Endothelial cell of umbilical vein (primary cell): ENCODE measurements around the gene ACER2. TPM values are rescaled to one million over a fixed set of nuclear protein-coding genes. Genes with fewer than 3 reads are reported as not detected.
A peak's percentile ranks its signal among the peaks of the same experiment; 100 is the strongest.

Experiments used
- BruUV-seq: library from RNA; stranded (reverse); fragments of 400-500 nt; replicated peaks from 2 replicates; lab custom pipeline; 2021; lab: Mats Ljungman, UMichigan
- CTCF ChIA-PET: fragments of 300-600, 350-600 bp; sonication (Branson Sonifier 250); formaldehyde crosslinking; loops from one replicate; lab custom pipeline; 2021; ENCODE audit warnings: antibody characterized with exemption, inconsistent platforms; lab: Charles Lee
- POLR2A ChIA-PET: fragments of 300-600, 350-600 bp; sonication (Branson Sonifier 250); formaldehyde crosslinking; loops from one replicate; lab custom pipeline; 2021; ENCODE audit warnings: antibody characterized with exemption, inconsistent platforms; lab: Charles Lee
- DNase-seq: peaks from one replicate; pipeline ENCODE4 v3.0.0-alpha.2; 2011; ENCODE audit warnings: low read depth, low spot score
- FAIRE-seq: peaks from 2 replicates; lab custom pipeline; 2011; peaks lifted over from hg19 to GRCh38; lab: Jason Lieb, UNC
- H2AFZ ChIP-seq: 2 replicates; pipeline ENCODE4 v1.6.0; 2012; ENCODE audit warnings: low read depth, low read length, control low read depth, inconsistent platforms
- H3K27ac ChIP-seq: 2 replicates; pipeline ENCODE4 v1.5.1; 2011; ENCODE audit warnings: low read depth, mild to moderate bottlenecking, control low read depth, low read length, moderate library complexity; ENCODE audit not compliant: insufficient read depth
- H3K27me3 ChIP-seq, 2 experiments: 2 replicates each; pipeline versions ENCODE4 v1.6.0 to v1.6.1; 2011; ENCODE audit warnings: low read length in 2 of 2, mixed read lengths in 1 of 2; ENCODE audit not compliant: control insufficient read depth in 2 of 2, insufficient read depth in 2 of 2
- H3K36me3 ChIP-seq, 2 experiments: 2 replicates in 1 of 2; 3 replicates in 1 of 2; pipeline ENCODE4 v1.5.1; 2011; ENCODE audit warnings: low read length in 2 of 2, mild to moderate bottlenecking in 1 of 2, moderate library complexity in 1 of 2; ENCODE audit not compliant: control insufficient read depth in 2 of 2, insufficient read depth in 2 of 2; ENCODE audit errors: extremely low read depth in 1 of 2
- H3K4me1 ChIP-seq: 3 replicates; pipeline ENCODE4 v1.5.1; 2011; ENCODE audit warnings: mild to moderate bottlenecking, low read length; ENCODE audit not compliant: control insufficient read depth, insufficient read depth; ENCODE audit errors: extremely low read depth
- H3K4me2 ChIP-seq: 2 replicates; pipeline ENCODE4 v1.6.1; 2011; ENCODE audit warnings: low read length, control low read depth, mixed read lengths; ENCODE audit not compliant: insufficient read depth
- H3K4me3 ChIP-seq, 3 experiments: fragments of 200-600 bp in 1 of 3; sonication (generic), shearing (Covaris generic) in 1 of 3; replicated peaks in 1 of 3; 2 replicates each; pipeline ENCODE4 v1.5.1; 2011 to 2016; ENCODE audit warnings: control low read depth in 3 of 3, low read length in 3 of 3, mild to moderate bottlenecking in 2 of 3, inconsistent platforms in 1 of 3, low read depth in 1 of 3, moderate library complexity in 1 of 3; ENCODE audit not compliant: insufficient read depth in 1 of 3
- H3K79me2 ChIP-seq: 2 replicates; pipeline ENCODE4 v1.6.0; 2012; ENCODE audit warnings: low read length, inconsistent platforms; ENCODE audit not compliant: control insufficient read depth, insufficient read depth
- H3K9ac ChIP-seq: replicated peaks from 2 replicates; pipeline ENCODE3; 2011; ENCODE audit warnings: low read length, control low read depth; ENCODE audit not compliant: insufficient read depth; ENCODE audit errors: extremely low read depth
- H3K9me1 ChIP-seq: replicated peaks from 3 replicates; pipeline ENCODE4 v1.6.0; 2011; ENCODE audit warnings: mild to moderate bottlenecking, low read length; ENCODE audit not compliant: control insufficient read depth, insufficient read depth; ENCODE audit errors: extremely low read depth
- H3K9me3 ChIP-seq: replicated peaks from 2 replicates; pipeline ENCODE4 v1.5.1; 2012; ENCODE audit warnings: low read length, inconsistent platforms; ENCODE audit not compliant: control insufficient read depth, insufficient read depth
- H4K20me1 ChIP-seq: replicated peaks from 2 replicates; pipeline ENCODE3; 2011; ENCODE audit warnings: mild to moderate bottlenecking, low read length; ENCODE audit not compliant: control insufficient read depth, insufficient read depth; ENCODE audit errors: extremely low read depth
- CTCF ChIP-seq, 2 donors: IDR thresholded peaks; 1 replicate in 1 of 2; 2 replicates in 1 of 2; pipeline ENCODE4 v1.5.1; 2011; ENCODE audit warnings: low read length in 2 of 2, mild to moderate bottlenecking in 2 of 2, moderate library complexity in 2 of 2, control low read depth in 1 of 2, inconsistent platforms in 1 of 2, low read depth in 1 of 2; ENCODE audit not compliant: insufficient read depth in 1 of 2; ENCODE audit errors: extremely low read depth in 1 of 2
- EZH2 ChIP-seq: IDR thresholded peaks from 2 replicates; pipeline ENCODE4 v1.6.1; 2012; ENCODE audit warnings: borderline replicate concordance, low read depth, mild to moderate bottlenecking, moderate library complexity, low read length, inconsistent platforms; ENCODE audit not compliant: severe bottlenecking
- FOS ChIP-seq: IDR thresholded peaks from 2 replicates; pipeline ENCODE4 v1.6.1; 2011; ENCODE audit warnings: mild to moderate bottlenecking, low read length, moderate library complexity, borderline replicate concordance; ENCODE audit not compliant: insufficient read depth
- GATA2 ChIP-seq: IDR thresholded peaks from 2 replicates; pipeline ENCODE4 v1.7.0; 2011; ENCODE audit warnings: low read depth, mild to moderate bottlenecking, moderate library complexity, mixed read lengths, low read length; ENCODE audit not compliant: insufficient read length, insufficient read depth
- JUN ChIP-seq: IDR thresholded peaks from 2 replicates; pipeline ENCODE4 v1.6.1; 2011; ENCODE audit warnings: borderline replicate concordance, low read depth; ENCODE audit not compliant: insufficient read length, insufficient read depth
- MAX ChIP-seq: IDR thresholded peaks from 2 replicates; pipeline ENCODE4 v1.6.1; 2011; ENCODE audit not compliant: insufficient read depth, insufficient read length
- MYC ChIP-seq: IDR thresholded peaks from one replicate; pipeline ENCODE4 v1.6.1; 2011; ENCODE audit warnings: mild to moderate bottlenecking, low read depth, low read length
- POLR2A ChIP-seq: IDR thresholded peaks from 2 replicates; pipeline ENCODE4 v1.6.1; 2012; ENCODE audit warnings: low read depth, mild to moderate bottlenecking, control low read depth, low read length
- POLR2AphosphoS5 ChIP-seq: IDR thresholded peaks from 2 replicates; pipeline ENCODE4 v1.6.1; 2012; ENCODE audit warnings: low read depth, mild to moderate bottlenecking, control low read depth, low read length, moderate library complexity; ENCODE audit not compliant: insufficient read depth
- dilution Hi-C: fragments of 300-500 bp; cut with MboI; formaldehyde crosslinking; loops from one replicate; pipeline ENCODE4 v1.15.0; 2019; ENCODE audit warnings: low sequenced_read_pairs; ENCODE audit not compliant: extremely low pct_ligation_motif_present
- intact Hi-C: fragments of 100-400 bp; cut with micrococcal nuclease; formaldehyde crosslinking; loops from one replicate; pipeline ENCODE4 v1.10.0; 2022
- polyA plus RNA-seq, 4 experiments: library from polyadenylated mRNA; depleted of rRNA in 3 of 4; stranded (reverse) in 3 of 4; unstranded in 1 of 4; fragments of >200 nt; gene quantifications; 2 replicates each; pipeline versions ENCODE4 v1.2.1 to v1.2.3, GENCODE V29; 2011 to 2012; ENCODE audit warnings: missing spikeins in 1 of 4
- total RNA-seq: library from RNA; stranded (reverse); gene quantifications from 2 replicates; pipeline ENCODE4 v1.2.3, GENCODE V29; 2021

ACER2 gene
- total and polyA plus RNA-seq, 2 donors (not counting 3 experiments of a cell fraction or from before 2014, with no cell fraction given): 5.2 to 7.3 TPM

GRCh38 chr9:19410195-19410503, 1.3 kb downstream of the ACER2 start:
- no peaks in the 10 kb centered on the region for H4K20me1 ChIP-seq
- H3K9me3 ChIP-seq: no peaks in the 10 kb centered on the region
- H2AFZ ChIP-seq: no peak overlapping the region
- H3K4me1 ChIP-seq: peaks cover 21% of the 10 kb centered on the region
- DNase-seq (no peak), FAIRE-seq (no peak)
- H3K9ac ChIP-seq: no peak overlapping the region
- TF ChIP-seq CTCF (IDR thresholded peaks at IDR 0.05; ENCODE audit: extremely low read depth in 1 of 2, insufficient read depth in 1 of 2, low read depth in 1 of 2, low read length in 2 of 2) (no peak), EZH2 (no peak)
- no peaks in the 10 kb centered on the region for H3K27me3 ChIP-seq
- no peaks in the 10 kb centered on the region for H3K9me1 ChIP-seq
- H3K27ac ChIP-seq: no peak overlapping the region
- intact Hi-C loops (no loop called here), dilution Hi-C loops (no loop called here)
- CTCF ChIA-PET: interaction anchor here (1.2 to 1.5 kb wide), 2 partner anchors 20 to 47 kb away, joined by 3 to 6 read pairs; no protein-coding TSS in a partner anchor
- no TSS peak for BruUV-seq
- H3K4me3 ChIP-seq: peak overlapping the region in 2 of 3 experiments; percentile 82 to 91
- POLR2A ChIA-PET: no interaction called here
- no peaks in the 10 kb centered on the region for H3K36me3 ChIP-seq
- peak overlapping the region; percentile 84 for H3K4me2 ChIP-seq
- H3K79me2 ChIP-seq: no peaks in the 10 kb centered on the region

GRCh38 chr9:19410594-19410993, 1.8 kb downstream of the ACER2 start:
- Histone ChIP-seq H3K36me3 (no peaks in the 10 kb centered on the region), H3K9ac (no peak overlapping the region), H3K9me3 (no peaks in the 10 kb centered on the region), H3K79me2 (no peaks in the 10 kb centered on the region), H3K4me3 (no peak overlapping the region), H3K9me1 (no peaks in the 10 kb centered on the region), H3K27me3 (no peaks in the 10 kb centered on the region), H3K4me1 (peaks cover 21% of the 10 kb centered on the region), H2AFZ (no peak overlapping the region), H4K20me1 (no peaks in the 10 kb centered on the region), H3K27ac (no peak overlapping the region), H3K4me2 (no peak overlapping the region)
- no TSS peak for BruUV-seq
- intact Hi-C loops (no loop called here), dilution Hi-C loops (no loop called here)
- ChIA-PET CTCF (interaction anchor here (1.2 kb wide), 2 partner anchors 19 to 54 kb away, joined by 3 to 4 read pairs; no protein-coding TSS in a partner anchor), POLR2A (no interaction called here)
- DNase-seq: no peak
- TF ChIP-seq JUN (no peak), FOS (no peak), GATA2 (no peak), CTCF (IDR thresholded peaks at IDR 0.05; ENCODE audit: extremely low read depth in 1 of 2, insufficient read depth in 1 of 2, low read depth in 1 of 2, low read length in 2 of 2) (no peak), MYC (no peak), MAX (no peak), POLR2A (no peak), EZH2 (no peak), POLR2AphosphoS5 (no peak)
- FAIRE-seq: no peak
